ENCODE measurements around the gene CIRBP. TPM values are rescaled to one million over a fixed set of nuclear protein-coding genes. Genes with fewer than 3 reads are reported as not detected.

The CIRBP gene
- total RNA-seq, 2 donors from 2014 or later, result 492 to 644 TPM

GRCh38 chr19:1222394-1222793, 46.7 kb upstream of the CIRBP start:
- DNase-seq (ENCODE audit: low spot score), result no peak
- H3K27me3 ChIP-seq (replicated peaks; ENCODE audit: insufficient read depth), result no peaks in the 10 kb centered on the region
- ATAC-seq (ENCODE audit: insufficient number of reproducible peaks, low FRiP score, low read depth), result no peak
- peaks cover 46% of the 10 kb centered on the region for H3K36me3 ChIP-seq
- H3K9me3 ChIP-seq, result no peaks in the 10 kb centered on the region
- H3K27ac ChIP-seq, result no peak overlapping the region
- no peak overlapping the region for H3K4me3 ChIP-seq
- H3K4me1 ChIP-seq (ENCODE audit: control insufficient read depth in 1 of 2, low read depth in 2 of 2), result peaks cover 9 to 48% of the 10 kb centered on the region in 2 donors
- TF ChIP-seq CTCF (IDR thresholded peaks at IDR 0.05), result no peak

- Histone ChIP-seq H3K27ac (no peak overlapping the region), H3K9me3 (no peaks in the 10 kb centered on the region), H3K36me3 (peaks cover 52% of the 10 kb centered on the region), H3K27me3 (replicated peaks; ENCODE audit: insufficient read depth) (no peaks in the 10 kb centered on the region), H3K4me1 (ENCODE audit: control insufficient read depth in 1 of 2, low read depth in 2 of 2) (peaks cover 6 to 39% of the 10 kb centered on the region in 2 donors), H3K4me3 (no peak overlapping the region)
- peak; percentile 37 for TF ChIP-seq CTCF (IDR thresholded peaks at IDR 0.05)
- no peak for ATAC-seq (ENCODE audit: insufficient number of reproducible peaks, low FRiP score, low read depth)
- no peak for DNase-seq (ENCODE audit: low spot score)
Measured at GRCh38 chr19:1223018-1223855, 45.9 kb upstream of the CIRBP start.

GRCh38 chr19:1224047-1224825, 44.9 kb upstream of the CIRBP start:
- DNase-seq (ENCODE audit: low spot score), result no peak
- Histone ChIP-seq H3K36me3 (peaks cover 54% of the 10 kb centered on the region), H3K4me1 (ENCODE audit: control insufficient read depth in 1 of 2, low read depth in 2 of 2) (peaks cover 6 to 29% of the 10 kb centered on the region in 2 donors), H3K4me3 (no peak overlapping the region), H3K27me3 (replicated peaks; ENCODE audit: insufficient read depth) (no peaks in the 10 kb centered on the region), H3K9me3 (no peaks in the 10 kb centered on the region), H3K27ac (no peak overlapping the region)
- no peak for ATAC-seq (ENCODE audit: insufficient number of reproducible peaks, low FRiP score, low read depth)
- no peak for TF ChIP-seq CTCF (IDR thresholded peaks at IDR 0.05)

- Histone ChIP-seq H3K4me3 (no peak overlapping the region), H3K9me3 (no peaks in the 10 kb centered on the region), H3K4me1 (ENCODE audit: control insufficient read depth in 1 of 2, low read depth in 2 of 2) (peaks cover 6 to 26% of the 10 kb centered on the region in 2 donors), H3K27ac (no peak overlapping the region), H3K27me3 (replicated peaks; ENCODE audit: insufficient read depth) (no peaks in the 10 kb centered on the region), H3K36me3 (peaks cover 54% of the 10 kb centered on the region)
- ATAC-seq (ENCODE audit: insufficient number of reproducible peaks, low FRiP score, low read depth) (no peak), DNase-seq (ENCODE audit: low spot score) (no peak)
- TF ChIP-seq CTCF (IDR thresholded peaks at IDR 0.05), result no peak
Measured at GRCh38 chr19:1224847-1225246, 44.3 kb upstream of the CIRBP start.
